GOT3 (cell line): ENCODE measurements around the gene ITPK1.

ENCODE experiments used
- DNase-seq: peaks from one replicate; lab custom pipeline; 2025; ENCODE audit warnings: mixed read lengths; lab: John Stamatoyannopoulos, UW

The ITPK1 gene

GRCh38 chr14:93010522-93011140 is 105.1 kb downstream of the ITPK1 start:
- no peak for DNase-seq

DNA sequence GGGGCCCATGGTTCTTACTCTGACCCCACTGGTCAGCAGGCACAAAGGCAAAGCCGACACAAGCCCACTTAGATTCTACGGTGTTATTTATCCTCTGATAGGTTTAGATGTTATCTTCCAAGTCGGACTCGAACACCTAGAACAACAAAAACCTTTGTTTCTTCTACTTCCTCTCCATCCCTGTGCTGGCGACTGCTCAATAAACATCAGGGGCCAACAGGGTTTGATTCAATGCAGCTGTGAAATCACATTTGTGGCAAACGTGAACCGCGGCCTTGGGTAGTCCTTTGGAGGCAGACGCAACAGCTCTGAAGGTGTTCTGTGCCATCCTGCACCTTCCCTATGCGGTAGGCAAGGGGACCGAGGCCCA is 105.6 kb downstream of the ITPK1 start:
- DNase-seq, result no peak

DNA sequence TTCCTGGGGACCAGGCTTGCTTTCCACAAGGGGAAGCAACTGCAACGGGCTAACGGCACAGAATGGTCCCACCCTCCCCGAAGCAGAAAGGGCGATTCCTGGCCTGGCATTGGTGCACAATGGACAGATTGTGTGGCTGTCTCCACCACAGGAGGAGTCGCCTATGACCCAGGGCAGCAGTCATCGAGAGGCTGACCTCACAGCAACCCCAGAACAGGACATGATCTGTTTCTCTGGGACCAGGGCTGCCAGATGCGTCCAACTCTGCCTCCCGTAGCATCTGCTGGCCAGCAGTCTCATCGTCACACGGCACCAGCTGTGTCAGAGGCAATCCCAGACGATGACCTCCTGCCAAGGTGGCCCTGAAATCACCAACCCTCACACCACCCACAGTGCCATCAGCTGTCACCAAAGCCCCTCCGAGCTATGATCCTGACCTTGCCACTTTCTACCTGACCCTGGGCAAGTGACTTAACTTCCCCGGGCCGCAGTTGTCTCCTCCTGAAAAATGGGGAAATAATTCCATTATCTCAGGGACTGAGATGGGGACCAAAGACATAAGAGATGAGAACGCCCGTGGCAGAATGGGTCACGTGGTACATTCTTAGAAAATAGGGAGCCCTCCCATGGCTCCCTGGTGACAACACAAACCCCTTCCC is 106.1 kb downstream of the ITPK1 start:
- DNase-seq, result no peak

DNA sequence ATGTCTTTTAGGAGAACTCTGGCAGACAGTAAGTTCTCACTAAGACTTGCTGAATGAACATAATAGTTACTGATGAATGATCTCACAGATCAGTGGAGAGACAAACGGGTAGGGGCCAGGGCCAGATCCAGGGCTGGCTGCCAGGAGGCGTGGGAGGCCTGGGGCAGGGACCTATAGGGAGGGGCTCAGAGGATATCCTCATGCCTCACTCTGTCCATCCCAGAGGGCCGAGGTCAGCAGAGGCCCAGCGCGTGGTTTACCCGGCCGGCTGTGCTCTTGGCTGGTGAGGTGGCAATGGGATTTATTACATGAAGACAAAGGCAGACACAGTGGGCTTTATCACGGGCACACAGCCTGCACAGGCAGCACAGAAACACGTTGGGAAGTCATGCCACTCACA is 107.3 kb downstream of the ITPK1 start:
- DNase-seq, result peak; percentile 12

DNA sequence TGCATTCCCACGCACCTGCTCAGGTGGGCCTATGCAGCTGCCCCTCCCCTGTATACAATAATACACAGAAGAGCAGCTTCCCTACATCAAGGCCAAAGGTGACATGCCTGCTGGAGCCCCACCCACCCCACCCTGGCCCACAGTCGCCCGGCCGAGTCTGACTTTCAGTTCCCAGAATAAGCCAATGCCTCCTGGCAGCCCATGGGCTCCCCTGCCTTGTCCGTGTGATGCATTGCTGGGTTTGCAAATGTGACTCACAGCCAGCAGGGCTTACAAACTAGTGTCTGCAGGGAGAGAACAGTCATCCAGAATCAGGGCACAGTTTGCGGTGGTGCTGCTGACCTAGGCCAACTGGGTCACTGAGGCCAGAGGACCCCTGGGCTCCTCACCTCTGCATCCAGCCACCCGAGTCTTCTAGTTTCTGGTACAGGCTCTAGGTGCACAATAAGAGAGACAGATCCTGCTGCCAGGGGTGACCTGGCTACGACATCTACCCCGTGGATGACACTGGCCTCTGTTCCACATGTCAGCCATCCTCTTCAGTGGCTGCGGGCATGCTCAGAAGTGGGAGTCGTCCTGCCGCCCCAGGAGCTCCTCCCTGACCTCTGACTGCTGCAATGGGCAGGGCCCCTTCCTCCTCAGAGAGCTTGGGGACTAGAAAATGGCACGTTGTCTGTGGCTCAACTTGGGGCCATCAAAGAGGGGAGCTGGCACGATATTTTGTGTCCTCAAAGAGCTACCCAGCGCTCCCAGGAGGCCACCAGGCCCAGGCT is 108.3 kb downstream of the ITPK1 start:
- DNase-seq, result peak; percentile 13

GRCh38 chr14:93006567-93007051 is 109.1 kb downstream of the ITPK1 start:
- DNase-seq, result no peak

DNA sequence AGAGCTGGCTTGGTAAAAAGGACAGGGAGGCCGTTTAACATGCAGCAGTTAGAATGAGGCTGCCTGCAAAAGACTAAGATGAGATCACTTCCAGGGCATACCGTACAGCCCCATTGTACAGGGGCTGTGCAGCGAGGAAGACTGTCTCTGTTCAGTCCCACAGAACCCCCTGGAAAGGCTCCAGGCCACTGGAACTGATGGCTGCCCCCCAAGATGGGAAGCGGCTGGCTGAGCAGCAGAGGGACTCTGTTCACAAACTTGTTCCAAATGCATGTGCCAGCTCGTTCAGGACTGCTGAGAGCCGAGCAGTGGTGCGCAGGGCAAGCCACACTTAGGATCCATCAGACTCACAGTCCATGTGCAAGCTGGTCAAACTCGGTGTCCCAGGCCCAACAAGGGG is 109.9 kb downstream of the ITPK1 start:
- DNase-seq, result no peak

DNA sequence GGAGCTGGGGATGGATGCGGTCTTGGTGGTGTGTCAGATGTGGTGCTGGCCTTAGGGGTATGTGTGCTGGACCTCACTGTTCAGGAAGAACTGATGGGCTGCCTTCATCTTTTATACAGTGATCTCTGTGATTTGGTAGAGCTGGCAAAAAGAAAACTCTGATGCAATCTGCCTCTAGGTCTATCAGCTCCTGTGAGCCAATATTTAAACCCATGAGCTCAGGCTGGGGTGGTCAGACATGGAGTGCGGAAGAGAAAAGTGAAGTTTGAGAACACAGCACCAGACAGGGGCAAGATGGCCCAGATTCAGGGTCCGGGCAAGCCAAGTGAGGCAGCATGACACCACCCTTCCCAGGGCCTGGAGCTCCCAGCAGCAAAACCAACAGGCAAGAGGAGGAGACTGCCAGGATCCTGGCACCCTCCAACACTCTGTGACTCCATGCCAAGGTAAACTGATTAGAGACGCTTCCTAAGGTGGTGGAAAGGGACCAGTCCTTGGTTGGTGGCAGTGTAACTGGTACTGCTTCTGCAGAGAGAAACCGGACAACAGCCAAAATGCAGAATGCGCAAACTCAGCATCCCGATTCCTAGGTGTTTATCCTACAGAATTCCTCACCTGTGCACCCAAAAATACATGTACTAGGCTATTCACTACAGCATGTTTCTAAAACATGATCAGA is 110.5 kb downstream of the ITPK1 start:
- no peak for DNase-seq

- DNase-seq, result no peak
Observed at GRCh38 chr14:93004699-93005082, 111.0 kb downstream of the ITPK1 start.

DNA sequence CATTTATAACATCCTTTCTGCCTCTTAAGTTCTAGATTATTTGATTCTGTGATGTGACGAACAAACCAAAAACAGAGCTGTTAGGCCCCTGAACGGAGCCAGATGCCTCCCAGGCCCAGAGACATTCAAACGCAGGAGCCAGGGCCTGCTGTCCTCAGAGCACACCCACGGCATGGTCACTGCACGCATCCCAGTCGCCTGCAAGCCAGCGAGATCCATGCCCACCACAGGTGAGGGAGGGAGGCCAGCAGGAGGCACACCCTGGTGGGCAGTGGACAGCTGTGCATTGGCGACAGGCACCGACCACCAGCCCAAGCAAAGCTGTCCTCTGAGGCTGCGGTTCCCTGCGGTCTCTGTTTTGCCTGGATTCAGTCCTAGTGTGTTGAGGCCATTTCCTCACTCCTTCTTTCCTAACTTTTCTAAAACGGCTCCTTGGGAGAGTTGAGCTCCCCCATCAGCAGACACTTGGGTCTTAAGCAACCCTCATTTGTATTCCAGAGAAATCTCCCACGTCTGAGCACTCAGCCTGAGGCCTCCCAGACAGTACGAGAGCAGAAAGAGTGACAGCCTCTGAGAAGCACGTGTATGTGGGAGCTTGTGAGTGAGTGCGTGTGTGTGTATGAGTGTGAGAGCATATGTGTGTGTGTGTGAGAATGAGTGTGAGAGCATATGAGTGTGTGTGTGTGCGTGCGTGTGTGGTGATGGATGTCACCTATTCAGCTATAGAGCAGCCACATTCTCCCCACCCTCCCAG is 111.6 kb downstream of the ITPK1 start:
- DNase-seq, result no peak

DNA sequence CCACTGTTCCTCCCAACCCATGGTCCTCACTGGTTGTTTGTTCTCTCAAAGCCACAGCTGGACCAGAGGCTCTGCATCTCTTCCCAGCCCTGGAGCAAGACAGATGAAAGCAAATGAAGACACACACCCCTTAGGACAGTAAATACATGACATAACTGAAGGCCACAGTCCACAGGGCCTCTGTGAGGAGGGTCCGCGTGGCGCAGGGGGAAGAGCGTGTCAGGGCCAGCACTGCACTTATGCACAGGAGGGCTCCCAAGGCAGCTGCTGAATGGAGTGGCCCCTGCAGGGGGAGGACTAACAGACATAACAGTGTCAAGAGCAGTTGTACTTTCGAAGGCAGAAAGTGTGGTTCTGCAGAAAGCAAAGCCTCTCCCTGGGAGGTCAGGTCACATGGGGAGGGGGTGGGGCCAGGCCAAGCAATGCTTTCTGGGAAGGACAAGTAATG is 112.8 kb downstream of the ITPK1 start:
- DNase-seq, result no peak

DNA sequence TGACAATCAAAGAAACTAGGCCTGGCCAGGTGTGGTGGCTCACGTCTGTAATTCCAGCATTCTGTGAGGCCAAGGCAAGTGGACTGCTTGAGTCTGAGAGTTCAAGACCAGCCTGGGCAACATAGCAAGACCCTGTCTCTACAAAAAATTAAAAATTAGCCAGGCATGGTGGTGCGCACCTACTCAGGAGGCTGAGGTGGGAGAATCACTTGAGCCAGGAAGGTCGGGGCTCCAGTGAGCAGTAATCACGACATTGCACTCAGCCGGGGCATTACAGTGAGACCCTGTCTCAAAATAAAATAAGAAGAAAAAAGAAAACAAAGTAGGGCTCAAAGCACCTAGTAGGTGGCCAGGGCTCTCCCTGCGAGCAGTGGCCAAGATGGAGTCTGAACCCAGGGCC is 113.7 kb downstream of the ITPK1 start:
- DNase-seq, result no peak

- DNase-seq, result no peak
Observed at GRCh38 chr14:92998946-92999345, 116.8 kb downstream of the ITPK1 start.

- no peak for DNase-seq
Observed at GRCh38 chr14:92997343-92998061, 118.2 kb downstream of the ITPK1 start.

DNA sequence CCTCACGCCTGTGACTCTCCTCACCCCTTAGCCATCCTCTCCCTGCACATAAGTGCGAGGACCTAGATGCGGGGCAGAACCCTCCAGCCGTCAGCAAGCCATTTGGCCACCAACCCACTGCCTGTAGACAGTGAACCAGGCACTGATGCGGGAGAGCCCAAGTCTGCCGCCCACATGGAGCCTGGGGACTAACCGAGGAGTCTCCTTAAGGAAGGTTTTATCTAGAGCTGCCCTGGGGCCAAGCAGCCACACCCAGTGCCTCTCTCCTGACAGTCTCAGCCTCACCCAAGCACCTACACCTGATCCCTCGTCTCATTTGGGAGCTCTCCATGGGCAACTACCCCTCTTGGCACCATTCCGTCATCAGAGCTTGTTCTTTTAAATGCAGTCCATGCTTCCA is 120.1 kb downstream of the ITPK1 start:
- no peak for DNase-seq

GRCh38 chr14:92994942-92995341 is 120.8 kb downstream of the ITPK1 start:
- DNase-seq, result no peak

GRCh38 chr14:92994131-92994676 is 121.5 kb downstream of the ITPK1 start:
- no peak for DNase-seq

GRCh38 chr14:92993302-92993701 is 122.4 kb downstream of the ITPK1 start:
- no peak for DNase-seq

- DNase-seq, result no peak
Observed at GRCh38 chr14:92991536-92991935, 124.2 kb downstream of the ITPK1 start.

- DNase-seq, result no peak
Observed at GRCh38 chr14:92990456-92991430, 125.0 kb downstream of the ITPK1 start.
